Retinal pigment epithelial cell (primary cell): ENCODE measurements around the gene SMYD2.

Experiments
- DNase-seq: peaks from one replicate; pipeline ENCODE4 v3.0.0-alpha.2; 2010; ENCODE audit warnings: low read depth
- H3K4me3 ChIP-seq: 2 replicates; pipeline ENCODE4 v1.5.1; 2011; ENCODE audit warnings: mild to moderate bottlenecking, low read length, control low read depth, moderate library complexity
- TF ChIP-seq, protein P1 (sequence below): conservative IDR thresholded peaks from 2 replicates; pipeline ENCODE4 v1.5.1; 2011; ENCODE audit warnings: low read depth, low read length, control low read depth, inconsistent platforms

SMYD2 gene

DNA sequence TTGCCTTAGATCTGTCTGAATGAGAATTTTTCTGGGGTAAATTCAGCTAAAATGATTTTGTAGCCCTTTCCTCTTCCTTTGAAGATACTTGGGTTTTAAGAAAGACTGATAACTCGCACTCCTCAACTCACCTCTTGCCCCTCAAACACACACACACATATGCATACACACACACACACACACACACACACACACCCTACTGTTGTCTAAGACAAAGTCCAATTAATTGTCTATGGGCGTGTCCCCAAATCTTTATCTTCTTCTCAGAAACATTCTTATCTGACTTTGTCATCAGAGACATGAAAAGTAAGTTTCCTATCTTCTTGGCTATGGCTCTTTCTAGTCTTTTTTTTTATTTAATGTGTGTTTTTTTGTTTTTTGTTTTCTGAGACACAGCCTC lies 36.1 kb upstream of the SMYD2 start:
- DNase-seq = no peak
- TF ChIP-seq, protein P1, sequence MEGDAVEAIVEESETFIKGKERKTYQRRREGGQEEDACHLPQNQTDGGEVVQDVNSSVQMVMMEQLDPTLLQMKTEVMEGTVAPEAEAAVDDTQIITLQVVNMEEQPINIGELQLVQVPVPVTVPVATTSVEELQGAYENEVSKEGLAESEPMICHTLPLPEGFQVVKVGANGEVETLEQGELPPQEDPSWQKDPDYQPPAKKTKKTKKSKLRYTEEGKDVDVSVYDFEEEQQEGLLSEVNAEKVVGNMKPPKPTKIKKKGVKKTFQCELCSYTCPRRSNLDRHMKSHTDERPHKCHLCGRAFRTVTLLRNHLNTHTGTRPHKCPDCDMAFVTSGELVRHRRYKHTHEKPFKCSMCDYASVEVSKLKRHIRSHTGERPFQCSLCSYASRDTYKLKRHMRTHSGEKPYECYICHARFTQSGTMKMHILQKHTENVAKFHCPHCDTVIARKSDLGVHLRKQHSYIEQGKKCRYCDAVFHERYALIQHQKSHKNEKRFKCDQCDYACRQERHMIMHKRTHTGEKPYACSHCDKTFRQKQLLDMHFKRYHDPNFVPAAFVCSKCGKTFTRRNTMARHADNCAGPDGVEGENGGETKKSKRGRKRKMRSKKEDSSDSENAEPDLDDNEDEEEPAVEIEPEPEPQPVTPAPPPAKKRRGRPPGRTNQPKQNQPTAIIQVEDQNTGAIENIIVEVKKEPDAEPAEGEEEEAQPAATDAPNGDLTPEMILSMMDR = no peak

DNA sequence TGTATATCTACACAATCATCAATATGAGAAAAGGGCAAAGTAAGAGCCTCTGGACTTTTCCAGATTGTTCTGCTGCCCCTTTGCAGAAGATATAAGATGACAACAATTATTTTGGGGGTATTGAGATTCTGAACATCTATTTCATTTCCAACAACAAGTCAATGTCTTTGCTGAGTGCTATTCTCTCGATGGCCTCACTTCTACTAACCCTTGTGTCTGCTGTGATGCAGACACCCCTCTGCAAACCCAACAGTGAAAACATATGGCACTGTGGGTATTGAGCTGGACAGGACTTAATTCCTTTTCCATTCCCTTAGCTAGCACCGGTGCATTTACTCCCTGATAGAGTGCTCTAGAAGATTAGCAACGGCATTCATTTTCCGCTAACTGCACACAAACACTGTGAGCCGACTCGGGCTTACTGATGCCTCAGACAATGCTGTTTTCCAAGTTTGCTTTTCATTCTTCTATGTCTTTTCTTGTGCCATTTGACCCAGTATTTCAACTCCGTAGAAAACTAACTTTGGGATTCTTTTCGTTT lies 33.4 kb upstream of the SMYD2 start:
- H3K4me3 ChIP-seq = no peak overlapping the region
- TF ChIP-seq, protein P1 = no peak
- DNase-seq = no peak

More for the DNA sequence above, 36.1 kb upstream of the SMYD2 start:
- no peak overlapping the region for H3K4me3 ChIP-seq

GRCh38 chr1:214248311-214249085 lies 32.5 kb upstream of the SMYD2 start:
- no peak for DNase-seq
- H3K4me3 ChIP-seq = no peak overlapping the region
- TF ChIP-seq, protein P1 = no peak

DNA sequence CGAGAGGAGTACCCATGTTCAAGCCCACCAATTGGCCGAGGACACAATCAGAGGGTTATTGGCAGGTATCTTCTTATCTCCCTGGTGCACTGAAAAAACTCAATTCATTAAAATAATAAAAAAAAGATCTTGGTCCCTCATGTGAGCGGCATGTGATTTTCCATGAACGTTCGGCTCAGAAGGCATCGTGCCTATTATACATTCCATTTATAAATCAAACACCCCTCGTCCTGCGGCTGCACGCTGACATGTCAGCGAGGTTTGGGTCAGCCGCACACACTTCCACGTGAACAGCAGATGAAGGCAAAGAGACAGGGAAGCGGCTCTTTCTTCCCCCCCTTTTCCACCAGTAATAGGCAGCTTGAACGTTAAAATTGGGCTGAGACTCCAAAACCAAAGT lies 31.3 kb upstream of the SMYD2 start:
- no peak overlapping the region for H3K4me3 ChIP-seq
- no peak for DNase-seq
- TF ChIP-seq, protein P1 = no peak

- DNase-seq = no peak
- TF ChIP-seq, protein P1 = no peak
- H3K4me3 ChIP-seq = no peak overlapping the region
These were observed 29.6 kb upstream of the SMYD2 start for GRCh38 chr1:214251354-214251753.

DNA sequence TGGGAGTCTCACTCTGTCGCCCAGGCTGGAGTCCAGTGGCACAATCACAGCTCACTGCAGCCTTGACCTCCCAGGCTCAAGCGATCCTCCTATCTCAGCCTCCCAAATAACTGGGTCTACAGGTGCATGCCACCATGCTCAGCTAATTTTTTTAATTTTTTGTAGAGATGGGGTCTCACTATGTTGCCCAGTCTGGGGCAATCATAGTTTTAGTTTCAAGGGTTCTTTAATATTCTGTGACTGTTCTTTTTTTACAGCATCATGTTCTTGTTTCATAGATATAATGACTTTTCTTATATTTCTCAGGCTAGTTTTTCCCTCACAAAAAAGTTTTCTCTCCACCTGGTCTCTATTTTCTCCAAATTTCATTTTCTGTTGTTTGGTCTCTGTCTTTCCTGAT lies 25.4 kb upstream of the SMYD2 start:
- no peak for DNase-seq
- H3K4me3 ChIP-seq = no peak overlapping the region
- TF ChIP-seq, protein P1 = no peak
